K562 (cell line): ENCODE data around the gene SSU72. TPM values are rescaled to one million over a fixed set of nuclear protein-coding genes. Genes with fewer than 3 reads are reported as not detected.
A peak's percentile ranks its signal among the peaks of the same experiment; 100 is the strongest.

ENCODE experiments used
- BCL6 ChIP-seq: fragments of 250-450 bp; sonication (Bioruptor Pico); IDR thresholded peaks from 2 replicates; pipeline ENCODE4 v1.4.0; 2020
- BRD9 ChIP-seq: fragments of 450-650 bp; IDR thresholded peaks from 2 replicates; pipeline ENCODE4 v1.6.1; 2018; ENCODE audit warnings: low read depth; ENCODE audit not compliant: partially characterized antibody
- CBFA2T3 ChIP-seq: fragments of 450-650 bp; IDR thresholded peaks from 2 replicates; pipeline ENCODE4 v1.6.1; 2017
- CBFB ChIP-seq: sonication (generic); formaldehyde crosslinking; IDR thresholded peaks from 2 replicates; pipeline ENCODE4 v1.4.0; 2020; ENCODE audit warnings: mild to moderate bottlenecking, missing genetic modification reagents
- CEBPG ChIP-seq, 3 experiments: fragments of 200-800 bp in 1 of 3; sonication (Bioruptor generic) in 1 of 3; sonication (generic) in 1 of 3; formaldehyde crosslinking in 1 of 3; IDR thresholded peaks in 2 of 3; conservative IDR thresholded peaks in 1 of 3; 2 replicates each; pipeline versions ENCODE4 v1.6.1 to v1.8.0; 2016 to 2022; ENCODE audit warnings: missing compliant biosample characterization in 2 of 3, missing genetic modification characterization in 2 of 3, mild to moderate bottlenecking in 1 of 3, missing genetic modification reagents in 1 of 3
- EP400 ChIP-seq: fragments of 450-650 bp; IDR thresholded peaks from 2 replicates; pipeline ENCODE4 v1.6.1; 2017; ENCODE audit warnings: antibody characterized with exemption, mild to moderate bottlenecking, moderate library complexity
- FOXK2 ChIP-seq, 2 experiments: fragments of 450-650 bp; IDR thresholded peaks in 1 of 2; conservative IDR thresholded peaks in 1 of 2; 2 replicates each; pipeline ENCODE4 v1.6.1; 2016; ENCODE audit warnings: low read depth in 2 of 2, mild to moderate bottlenecking in 1 of 2
- GABPB1 ChIP-seq: sonication (generic); formaldehyde crosslinking; IDR thresholded peaks from 2 replicates; pipeline ENCODE4 v1.8.0; 2022; ENCODE audit warnings: mild to moderate bottlenecking, missing genetic modification reagents
- HNRNPLL ChIP-seq: fragments of 200-400 bp; formaldehyde crosslinking; IDR thresholded peaks from 2 replicates; pipeline ENCODE4 v1.6.1; 2017; ENCODE audit warnings: low read length, low read depth, mild to moderate bottlenecking; ENCODE audit not compliant: poor library complexity, severe bottlenecking
- MITF ChIP-seq: IDR thresholded peaks from 2 replicates; pipeline ENCODE4 v1.6.1; 2014; ENCODE audit warnings: antibody characterized with exemption
- MXD1 ChIP-seq: fragments of 250-450 bp; sonication (Bioruptor Pico); IDR thresholded peaks from 2 replicates; pipeline ENCODE4 v1.8.0; 2021; ENCODE audit warnings: borderline replicate concordance, mild to moderate bottlenecking, moderate library complexity; ENCODE audit not compliant: poor library complexity, severe bottlenecking
- NBN ChIP-seq: fragments of 450-650 bp; IDR thresholded peaks from 2 replicates; pipeline ENCODE4 v1.6.1; 2016; ENCODE audit warnings: low read depth, mild to moderate bottlenecking
- NR1H2 ChIP-seq: sonication (generic); formaldehyde crosslinking; IDR thresholded peaks from 2 replicates; pipeline ENCODE4 v1.4.0; 2020; ENCODE audit warnings: mild to moderate bottlenecking, missing genetic modification reagents
- POU5F1 ChIP-seq: fragments of 150-350 bp; IDR thresholded peaks from 2 replicates; pipeline ENCODE4 v1.6.1; 2014; ENCODE audit warnings: borderline replicate concordance, low read length, low read depth, mild to moderate bottlenecking; ENCODE audit not compliant: partially characterized antibody
- SP1 ChIP-seq: sonication (generic); formaldehyde crosslinking; IDR thresholded peaks from 2 replicates; pipeline ENCODE4 v1.8.1; 2022; ENCODE audit warnings: mild to moderate bottlenecking, missing genetic modification reagents
- STAT5A ChIP-seq: IDR thresholded peaks from 2 replicates; pipeline ENCODE4 v1.6.1; 2012; ENCODE audit warnings: low read length, inconsistent platforms, borderline replicate concordance
- TRIM25 ChIP-seq: fragments of 450-650 bp; IDR thresholded peaks from 2 replicates; pipeline ENCODE4 v1.7.0; 2016; ENCODE audit warnings: borderline replicate concordance
- YY1 ChIP-seq, 3 experiments: IDR thresholded peaks; 2 replicates each; pipeline ENCODE4 v1.6.1; 2011; ENCODE audit warnings: low read length in 2 of 3, mild to moderate bottlenecking in 2 of 3, moderate library complexity in 2 of 3, borderline replicate concordance in 1 of 3, control low read depth in 1 of 3, low read depth in 1 of 3; ENCODE audit not compliant: insufficient read depth in 3 of 3, insufficient replicate concordance in 2 of 3, control insufficient read depth in 1 of 3, insufficient read length in 1 of 3; ENCODE audit errors: extremely low read depth in 1 of 3
- ZNF121 ChIP-seq: sonication (generic); formaldehyde crosslinking; conservative IDR thresholded peaks from 2 replicates; pipeline ENCODE4 v1.8.0; 2022; ENCODE audit warnings: missing genetic modification reagents
- ZNF134 ChIP-seq: fragments of 250-450 bp; sonication (Bioruptor Pico); conservative IDR thresholded peaks from 2 replicates; pipeline ENCODE4 v1.4.0; 2020
- ZNF449 ChIP-seq: fragments of 250-450 bp; sonication (Bioruptor Pico); IDR thresholded peaks from 2 replicates; pipeline ENCODE4 v1.8.0; 2022; ENCODE audit warnings: moderate library complexity, mild to moderate bottlenecking, inconsistent platforms
- polyA plus RNA-seq, 8 experiments: library from polyadenylated mRNA; depleted of rRNA in 4 of 8; stranded (reverse) in 5 of 8; unstranded in 3 of 8; fragments of >200 nt; fragmentation: Nextera tagmentation in 2 of 8; fragmentation: Illumina TruSeq in 1 of 8; extraction: Ambion mirVana in 2 of 8; extraction: Trizol in 1 of 8; gene quantifications; 2 replicates each; pipeline versions ENCODE4 v1.2.1 to v1.2.3, GENCODE V29; 2011 to 2014; ENCODE audit warnings: inconsistent platforms in 1 of 8, missing spikeins in 1 of 8
- total RNA-seq, 7 experiments: library from RNA; depleted of rRNA in 6 of 7; stranded (reverse); fragments of >200 nt in 6 of 7; fragmentation: Illumina TruSeq in 2 of 7; extraction: Trizol in 2 of 7; gene quantifications; 2 replicates each; pipeline versions ENCODE4 v1.2.1 to v1.2.3, GENCODE V29; 2011 to 2021; ENCODE audit warnings: low replicate concordance in 1 of 7

SSU72 gene
- total and polyA plus RNA-seq, 9 of the 15 experiments (the other 6 are each of a cell fraction or from before 2014, with no cell fraction given) = 70.8 to 201 (median 94.6) TPM

- TF ChIP-seq MITF (peak; percentile 13; the same call in 1 of the 2 replicates), GABPB1 (CRISPR knock-in tag) (no peak; the same call in 1 of the 2 replicates), SP1 (peak; percentile 60; the same call in 1 of the 2 replicates), BRD9 (no peak), POU5F1 (no peak), TRIM25 (0 out of 2 replicates have a peak, but pooled peaks have one; percentile 81), EP400 (no peak; the same call in 1 of the 2 replicates), MXD1 (CRISPR knock-in tag) (no peak), NR1H2 (CRISPR knock-in tag) (no peak), STAT5A (no peak), ZNF134 (CRISPR knock-in tag) (no peak), FOXK2 (conservative IDR thresholded peaks at IDR 0.05 in 1 of 2, IDR thresholded peaks at IDR 0.05 in 1 of 2; ENCODE audit: low read depth in 2 of 2) (peak; percentile 14 to 44; a peak in 2 of 4 replicates), CBFB (0 out of 2 replicates have a peak, but pooled peaks have one; percentile 5), ZNF449 (no peak), ZNF121 (CRISPR knock-in tag) (no peak), NBN (no peak; the same call in 1 of the 2 replicates), YY1 (IDR thresholded peaks at IDR 0.05; ENCODE audit: borderline replicate concordance in 1 of 3, control insufficient read depth in 1 of 3, extremely low read depth in 1 of 3, insufficient read depth in 3 of 3, insufficient read length in 1 of 3, insufficient replicate concordance in 2 of 3, low read depth in 1 of 3, low read length in 2 of 3) (no peak), HNRNPLL (no peak), CEBPG (CRISPR knock-in tag; IDR thresholded peaks at IDR 0.05) (peak; percentile 51; the same call in 1 of the 2 replicates), CEBPG (tag; conservative IDR thresholded peaks at IDR 0.05 in 1 of 2, IDR thresholded peaks at IDR 0.05 in 1 of 2) (no peak; a peak in 1 of 4 replicates), BCL6 (CRISPR knock-in tag) (no peak), CBFA2T3 (peak; percentile 79)
Observed at GRCh38 chr1:1614204-1614953, 39.7 kb upstream of the SSU72 start (continued).
